Measurements from ENCODE around the gene ADAM30.

DNA sequence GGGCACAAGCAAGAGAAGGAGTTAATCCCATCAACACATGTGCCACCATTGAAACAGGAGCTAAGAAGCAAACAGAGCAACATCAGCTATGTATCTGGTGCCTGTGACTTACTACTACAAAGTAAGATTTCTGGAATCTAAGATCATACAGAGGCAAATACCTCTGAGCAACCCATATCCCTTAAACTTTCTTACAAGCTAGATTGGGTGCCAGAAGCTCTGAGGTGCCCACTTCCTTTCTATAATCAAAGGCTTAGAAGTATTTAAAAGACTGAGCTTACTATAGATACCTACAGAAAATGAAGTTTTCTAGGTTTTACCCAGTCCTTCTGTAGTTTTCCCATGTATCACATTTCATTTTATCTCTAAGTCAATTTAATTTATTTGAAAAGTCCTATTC lies 44.4 kb upstream of the ADAM30 start:
- TF ChIP-seq, protein P1, sequence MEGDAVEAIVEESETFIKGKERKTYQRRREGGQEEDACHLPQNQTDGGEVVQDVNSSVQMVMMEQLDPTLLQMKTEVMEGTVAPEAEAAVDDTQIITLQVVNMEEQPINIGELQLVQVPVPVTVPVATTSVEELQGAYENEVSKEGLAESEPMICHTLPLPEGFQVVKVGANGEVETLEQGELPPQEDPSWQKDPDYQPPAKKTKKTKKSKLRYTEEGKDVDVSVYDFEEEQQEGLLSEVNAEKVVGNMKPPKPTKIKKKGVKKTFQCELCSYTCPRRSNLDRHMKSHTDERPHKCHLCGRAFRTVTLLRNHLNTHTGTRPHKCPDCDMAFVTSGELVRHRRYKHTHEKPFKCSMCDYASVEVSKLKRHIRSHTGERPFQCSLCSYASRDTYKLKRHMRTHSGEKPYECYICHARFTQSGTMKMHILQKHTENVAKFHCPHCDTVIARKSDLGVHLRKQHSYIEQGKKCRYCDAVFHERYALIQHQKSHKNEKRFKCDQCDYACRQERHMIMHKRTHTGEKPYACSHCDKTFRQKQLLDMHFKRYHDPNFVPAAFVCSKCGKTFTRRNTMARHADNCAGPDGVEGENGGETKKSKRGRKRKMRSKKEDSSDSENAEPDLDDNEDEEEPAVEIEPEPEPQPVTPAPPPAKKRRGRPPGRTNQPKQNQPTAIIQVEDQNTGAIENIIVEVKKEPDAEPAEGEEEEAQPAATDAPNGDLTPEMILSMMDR (conservative IDR thresholded peaks at IDR 0.05; ENCODE audit: low read depth, low read length): no peak
- TF ChIP-seq EZH2 (IDR thresholded peaks at IDR 0.05; ENCODE audit: low read length, unreplicated experiment): no peak
- TF ChIP-seq EZH2phosphoT487 (IDR thresholded peaks at IDR 0.05; ENCODE audit: borderline replicate concordance, low read length): no peak
